Aorta (tissue), 5 donors: ENCODE results near the gene MAN1B1. TPM values are rescaled to one million over a fixed set of nuclear protein-coding genes. Genes with fewer than 3 reads are reported as not detected.

Source experiments
- ATAC-seq: fragments of 200-7000 bp; cut with Tn5 transposase; one replicate; pipeline ENCODE4 v1.9.1; 2022; ENCODE audit warnings: moderate library complexity; ENCODE audit not compliant: low FRiP score
- DNase-seq, 2 donors: peaks; one replicate each; pipeline ENCODE4 v3.0.0-alpha.2; 2020
- H3K27ac ChIP-seq, 2 donors: one replicate each; pipeline ENCODE4 v1.5.1; 2013; ENCODE audit warnings: low read length in 2 of 2, mild to moderate bottlenecking in 2 of 2, moderate library complexity in 2 of 2, control low read depth in 1 of 2, inconsistent platforms in 1 of 2, low read depth in 1 of 2
- H3K27me3 ChIP-seq, 2 donors: one replicate each; pipeline ENCODE4 v1.6.1; 2013; ENCODE audit warnings: control low read depth in 1 of 2, low read length in 1 of 2, mild to moderate bottlenecking in 1 of 2, moderate library complexity in 1 of 2; ENCODE audit not compliant: insufficient read depth in 2 of 2, control insufficient read depth in 1 of 2
- H3K36me3 ChIP-seq, 2 donors: one replicate each; pipeline ENCODE4 v1.6.1; 2013; ENCODE audit warnings: control low read depth in 1 of 2, low read length in 1 of 2, mild to moderate bottlenecking in 1 of 2; ENCODE audit not compliant: insufficient read depth in 2 of 2, control insufficient read depth in 1 of 2
- H3K4me1 ChIP-seq, 2 donors: one replicate each; pipeline ENCODE4 v1.6.1; 2013; ENCODE audit warnings: low read length in 2 of 2, control low read depth in 1 of 2, mild to moderate bottlenecking in 1 of 2, moderate library complexity in 1 of 2; ENCODE audit not compliant: insufficient read depth in 2 of 2, control insufficient read depth in 1 of 2
- H3K4me3 ChIP-seq, 2 donors: one replicate each; pipeline ENCODE4 v1.5.1; 2013; ENCODE audit warnings: low read length in 2 of 2, control low read depth in 1 of 2, mild to moderate bottlenecking in 1 of 2
- H3K9me3 ChIP-seq: one replicate; pipeline ENCODE4 v1.6.1; 2013; ENCODE audit warnings: mild to moderate bottlenecking, low read length; ENCODE audit not compliant: control insufficient read depth
- WGBS, 2 donors: extraction: QIAGEN DNeasy Blood & Tissue Kit; methylation state at CpG; one replicate each; pipeline ENCODE4 v1.1.7; 2013; 5-methylcytosine and 5-hydroxymethylcytosine counted together
- intact Hi-C, 2 donors: fragments of 100-400 bp; cut with DNase I; formaldehyde crosslinking; loops; one replicate each; pipeline versions ENCODE4 v1.14.2 to v1.15.0; 2022
- polyA plus RNA-seq, 2 donors: library from polyadenylated mRNA; stranded (reverse); fragments of 200-250 nt; gene quantifications; one replicate each; pipeline ENCODE4 v1.2.3, GENCODE V29; 2013
- total RNA-seq, 2 donors: library from RNA; stranded (reverse); fragmentation: NEBNext Ultra II Directional; extraction: Animal tissue kit (Norgen Biotek cat#: 25700); gene quantifications; one replicate each; pipeline ENCODE4 v1.2.1, GENCODE V29; 2021
- donor health status: healthy with polysubstance abuse.
- donor health status: Bipolar disorder and iron deficiency.
- donor health status: DM: no; HTN: no; CAD: no.
- donor health status: DM: no; HTN: no; CAD: no.
- donor health status: DM: yes; HTN: yes; CAD: no.

Gene MAN1B1
- total and polyA plus RNA-seq, 4 donors, result 21.2 to 104 (median 40.3) TPM

GRCh38 chr9:137044037-137044436 is 42.7 kb upstream of the MAN1B1 start:
- H3K27me3 ChIP-seq, result no peaks in the 10 kb centered on the region
- intact Hi-C loops, result no loop called here
- no peak for ATAC-seq
- H3K9me3 ChIP-seq, result no peaks in the 10 kb centered on the region
- 76 to 83% methylated on average over 12 of the region's 12 CpGs for WGBS, 2 donors
- no peak for DNase-seq
- H3K27ac ChIP-seq, result no peak overlapping the region
- H3K4me1 ChIP-seq, result no peaks in the 10 kb centered on the region
- no peak overlapping the region for H3K4me3 ChIP-seq
- H3K36me3 ChIP-seq, result no peaks in the 10 kb centered on the region

DNA sequence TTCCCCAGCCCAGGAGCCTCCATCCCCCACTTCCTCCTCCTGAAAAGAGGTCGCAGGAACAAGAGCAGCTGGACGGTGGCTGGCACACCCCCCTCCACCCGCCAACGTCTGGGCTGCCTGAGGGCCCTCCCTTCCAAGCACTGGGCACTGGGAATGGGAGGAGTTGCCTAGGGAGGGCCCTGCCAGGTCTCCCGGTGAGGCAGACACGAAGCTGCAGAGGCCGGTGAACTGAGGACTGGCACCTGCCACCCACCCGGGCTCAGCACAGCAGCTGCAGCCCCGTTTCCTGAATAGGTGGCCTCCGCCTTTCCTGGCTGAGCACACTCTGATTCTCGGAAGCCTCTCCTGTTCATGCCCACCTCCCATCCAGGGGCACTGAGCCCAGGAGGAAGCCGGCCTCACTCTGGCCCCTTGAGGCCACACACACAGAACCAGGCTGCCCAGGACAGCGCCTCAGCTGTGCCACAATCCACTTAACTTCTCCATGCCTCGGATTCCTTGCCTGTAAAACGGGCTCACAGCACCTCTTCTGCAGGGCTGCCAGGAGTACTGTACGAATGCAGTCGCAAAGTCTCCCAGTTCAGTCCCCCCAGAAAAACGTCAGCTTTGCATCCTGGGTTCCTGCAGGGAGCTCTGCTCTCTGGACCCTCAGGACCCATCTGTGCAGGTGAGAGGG is 42.1 kb upstream of the MAN1B1 start:
- intact Hi-C loops, result no loop called here
- Histone ChIP-seq H3K27ac (no peak overlapping the region), H3K27me3 (no peaks in the 10 kb centered on the region), H3K4me3 (no peak overlapping the region), H3K9me3 (no peaks in the 10 kb centered on the region), H3K36me3 (no peaks in the 10 kb centered on the region), H3K4me1 (no peaks in the 10 kb centered on the region)
- DNase-seq, result no peak
- WGBS, 2 donors, result 12 to 14% methylated on average over 17 to 18 of the region's 18 CpGs
- ATAC-seq, result peak; percentile 27

GRCh38 chr9:137045294-137046087 is 41.3 kb upstream of the MAN1B1 start:
- no peaks in the 10 kb centered on the region for H3K9me3 ChIP-seq
- no peak overlapping the region for H3K27ac ChIP-seq
- no peaks in the 10 kb centered on the region for H3K27me3 ChIP-seq
- ATAC-seq (no peak), DNase-seq (peak in 1 of 2 donors; percentile 79)
- 2% methylated on average over 73 to 96 of the region's 96 CpGs for WGBS, 2 donors
- H3K4me1 ChIP-seq, result no peaks in the 10 kb centered on the region
- H3K36me3 ChIP-seq, result no peaks in the 10 kb centered on the region
- intact Hi-C loops, result no loop called here
- H3K4me3 ChIP-seq, result peak overlapping the region; percentile 42 to 53

DNA sequence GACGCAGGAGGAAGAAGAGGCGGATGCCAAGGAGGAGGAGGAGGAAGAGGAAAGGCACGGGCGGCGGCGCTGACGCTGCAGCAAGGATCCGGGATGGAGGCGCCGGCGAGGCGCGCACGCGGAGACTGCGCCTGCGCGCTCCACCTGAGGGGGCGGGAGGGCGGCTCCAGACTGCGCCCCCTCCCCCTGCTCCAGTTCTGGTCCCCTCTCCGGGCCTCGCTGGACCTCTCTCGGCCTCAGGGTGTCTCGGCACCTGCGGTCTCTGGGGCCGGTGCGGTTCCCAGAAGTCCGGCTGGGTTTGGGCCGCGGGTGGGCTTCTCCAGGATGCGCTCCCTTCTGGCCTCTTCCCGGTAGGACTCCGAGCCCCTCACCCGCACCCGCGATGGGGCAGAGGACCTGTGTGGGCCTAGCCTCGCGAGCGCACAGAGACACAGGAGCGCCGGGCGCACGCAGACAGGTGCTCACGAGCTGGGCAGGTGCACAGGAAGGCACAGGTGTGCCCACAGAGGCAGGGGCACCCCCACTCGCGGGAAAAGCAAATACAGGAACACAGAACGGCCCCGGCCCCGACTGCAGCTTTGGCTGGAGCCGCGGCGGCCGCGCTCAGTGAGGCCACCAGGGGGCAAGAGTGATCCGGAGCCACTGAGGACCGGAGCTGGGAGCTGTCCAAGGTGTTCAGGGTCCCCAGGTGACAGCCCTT is 40.5 kb upstream of the MAN1B1 start, which contains the start of gene NPDC1:
NPDC1 (minus strand) TSS at position 90 of the 700 bp plus-strand sequence. CDS start 188 bp downstream, outside the sequence.
- H3K27ac ChIP-seq, result no peak within 1 kb of the TSS
- no peaks in the 10 kb centered on the region for H3K4me1 ChIP-seq
- no peaks in the 10 kb centered on the region for H3K27me3 ChIP-seq
- ATAC-seq (peak; percentile 69), DNase-seq (peak; percentile 84 to 93)
- intact Hi-C loops, result no loop called here
- H3K9me3 ChIP-seq, result no peaks in the 10 kb centered on the region
- H3K4me3 ChIP-seq, result peak within 1 kb of the TSS; percentile 42 to 53
- no peaks in the 10 kb centered on the region for H3K36me3 ChIP-seq
- WGBS, 2 donors, result 0% methylated on average over 43 to 57 of the region's 57 CpGs

GRCh38 chr9:137048655-137049543 is 37.9 kb upstream of the MAN1B1 start:
- Histone ChIP-seq H3K36me3 (no peaks in the 10 kb centered on the region), H3K4me3 (no peak overlapping the region), H3K27me3 (no peaks in the 10 kb centered on the region), H3K9me3 (no peaks in the 10 kb centered on the region), H3K4me1 (no peaks in the 10 kb centered on the region), H3K27ac (no peak overlapping the region)
- ATAC-seq (no peak), DNase-seq (no peak)
- WGBS, 2 donors, result 21 to 26% methylated on average over 58 to 72 of the region's 72 CpGs
- intact Hi-C loops, result no loop called here

DNA sequence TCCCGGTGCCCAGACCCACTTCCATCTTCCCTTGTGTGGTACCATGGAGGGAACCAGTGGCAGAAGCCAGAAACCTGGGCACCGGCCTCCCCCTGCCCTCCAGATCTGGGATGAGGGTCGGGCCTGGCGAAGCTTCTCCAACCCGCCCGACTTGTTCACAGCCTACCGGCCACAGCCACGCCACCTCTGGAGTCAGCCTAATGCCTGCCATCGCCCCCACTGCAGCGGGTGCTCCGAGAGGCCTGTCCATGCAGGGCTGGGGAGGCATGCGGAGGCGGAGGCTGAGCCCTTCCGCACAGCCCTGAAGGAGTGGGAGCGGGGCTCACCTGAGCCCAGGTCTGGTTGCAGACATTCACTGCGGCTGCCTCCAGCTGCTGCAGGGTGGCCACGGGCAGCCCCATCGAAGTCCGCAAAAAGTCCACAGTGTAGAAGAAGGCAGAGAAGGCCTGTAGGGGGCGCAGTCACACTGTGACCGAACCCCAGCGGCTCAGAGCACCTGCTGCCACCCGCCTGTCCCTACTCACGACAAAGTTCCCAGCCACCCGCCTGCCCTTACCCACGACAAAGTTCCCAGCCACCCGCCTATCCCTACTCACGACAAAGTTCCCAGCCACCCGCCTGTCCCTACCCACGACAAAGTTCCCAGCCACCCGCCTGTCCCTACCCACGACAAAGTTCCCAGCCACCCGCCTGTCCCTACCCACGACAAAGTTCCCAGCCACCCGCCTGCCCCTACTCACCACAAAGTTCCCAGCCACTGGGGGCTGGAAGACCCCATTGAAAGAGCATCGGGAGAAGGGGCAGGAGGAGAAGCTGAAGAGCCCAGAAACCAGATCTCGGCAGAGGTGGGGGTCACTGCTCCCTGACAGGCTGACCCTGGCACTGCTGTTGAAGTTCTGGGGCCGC is 37.0 kb upstream of the MAN1B1 start:
- H3K36me3 ChIP-seq, result no peaks in the 10 kb centered on the region
- DNase-seq (peak in 1 of 2 donors; percentile 59), ATAC-seq (no peak)
- intact Hi-C loops, result no loop called here
- H3K27ac ChIP-seq, result no peak overlapping the region
- H3K9me3 ChIP-seq, result no peaks in the 10 kb centered on the region
- H3K4me1 ChIP-seq, result no peaks in the 10 kb centered on the region
- no peaks in the 10 kb centered on the region for H3K27me3 ChIP-seq
- WGBS, 2 donors, result 53 to 66% methylated on average over 35 to 38 of the region's 38 CpGs
- no peak overlapping the region for H3K4me3 ChIP-seq

- ATAC-seq (no peak), DNase-seq (no peak)
- H3K4me1 ChIP-seq, result no peaks in the 10 kb centered on the region
- no peaks in the 10 kb centered on the region for H3K9me3 ChIP-seq
- no peak overlapping the region for H3K4me3 ChIP-seq
- WGBS, 2 donors, result 92 to 98% methylated on average over 4 to 5 of the region's 5 CpGs
- intact Hi-C loops, result no loop called here
- H3K27me3 ChIP-seq, result no peaks in the 10 kb centered on the region
- H3K36me3 ChIP-seq, result no peaks in the 10 kb centered on the region
- no peak overlapping the region for H3K27ac ChIP-seq
Measured at GRCh38 chr9:137050570-137050969, 36.2 kb upstream of the MAN1B1 start.
